ENCODE results near the gene KIT.

KIT gene

DNA sequence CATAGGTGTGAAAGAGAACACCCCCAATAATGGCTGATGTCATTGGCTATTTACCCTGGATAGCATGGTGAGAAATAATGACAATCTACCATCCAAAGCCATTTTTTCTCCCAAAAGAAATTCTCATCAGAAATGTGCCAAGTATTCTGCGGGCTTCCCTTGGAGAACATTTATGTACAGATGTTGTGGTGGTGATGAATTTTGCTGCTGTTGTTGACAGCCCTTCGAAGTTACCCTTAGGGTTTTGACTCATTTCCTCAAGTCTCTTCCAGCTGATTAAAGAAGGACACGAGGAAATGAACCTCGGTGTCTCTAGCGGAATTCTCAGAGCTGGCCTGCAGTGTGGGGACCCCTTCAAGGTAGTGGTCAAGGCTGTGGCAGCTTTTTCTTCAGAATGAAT lies 3.4 kb downstream of the KIT start:
- no peak for DNase-seq

DNA sequence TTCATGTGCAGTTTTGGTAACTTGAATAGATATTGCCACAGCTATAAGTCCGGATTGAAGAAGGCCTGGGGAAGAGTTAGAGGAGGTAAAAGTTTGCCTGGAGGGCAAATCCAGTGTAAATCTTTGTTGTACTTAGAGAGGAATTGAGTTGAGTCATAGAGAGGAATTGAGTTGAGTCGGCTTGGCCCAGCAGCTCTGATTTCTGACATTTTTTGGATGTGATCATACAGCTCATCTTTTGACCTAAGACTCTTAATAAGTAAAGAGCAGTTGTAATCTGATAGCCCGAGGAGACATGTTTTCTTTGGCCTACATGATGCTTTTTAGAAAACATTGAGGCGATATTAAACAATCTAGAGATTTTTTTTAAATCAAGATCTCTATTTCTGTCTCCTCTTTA lies 3.9 kb downstream of the KIT start:
- no peak for DNase-seq

DNA sequence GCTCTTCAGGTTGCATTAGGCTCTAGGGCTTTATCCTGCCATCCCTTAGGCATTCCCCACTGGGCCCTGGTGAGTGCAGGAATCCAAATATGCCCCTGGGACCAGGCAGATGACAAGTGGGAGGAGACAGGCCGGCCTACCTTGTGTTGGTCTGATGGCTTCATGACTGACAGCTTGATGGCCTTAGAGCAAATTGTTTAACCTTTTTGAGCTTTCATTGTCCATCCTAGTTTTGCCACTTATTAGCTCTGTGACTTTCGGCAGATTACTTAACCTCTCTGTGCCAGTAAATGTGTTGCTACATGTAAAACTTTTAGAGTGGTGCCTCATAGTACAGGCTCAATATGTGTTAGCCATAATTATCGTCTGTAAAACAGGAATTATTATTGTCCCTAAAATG lies 4.4 kb downstream of the KIT start:
- no peak for DNase-seq

DNA sequence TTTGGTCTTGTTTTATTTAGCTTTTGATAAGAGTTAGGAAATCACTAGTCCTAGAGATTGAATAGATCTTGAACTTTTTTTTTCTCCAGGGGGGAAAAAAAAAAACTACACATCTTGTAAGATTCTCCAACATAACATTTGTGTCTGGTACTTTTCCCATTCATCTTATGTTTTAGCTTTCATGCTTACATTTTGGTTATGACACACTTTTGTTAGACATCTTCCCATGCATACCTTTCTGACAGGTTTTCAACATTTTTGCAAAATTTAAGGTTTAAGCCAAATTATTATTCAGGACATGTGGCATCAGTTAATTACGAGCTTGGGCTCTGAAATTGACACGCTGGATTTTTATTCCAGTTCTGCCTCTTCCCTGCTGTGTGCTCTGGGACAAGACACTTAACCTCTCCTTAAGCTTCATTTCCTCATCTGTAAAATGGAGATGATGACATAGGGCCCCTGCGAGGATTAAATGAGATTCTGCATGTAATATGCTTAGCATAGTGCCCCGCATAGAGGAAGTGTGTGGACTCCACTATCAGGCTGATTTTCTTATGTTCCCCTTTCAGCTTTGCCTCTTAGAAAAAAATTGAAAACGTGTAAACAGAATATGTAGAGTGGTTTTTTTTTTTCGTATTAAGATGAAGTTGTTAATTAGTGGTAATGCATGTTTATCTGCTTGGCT lies 5.3 kb downstream of the KIT start:
- no peak for DNase-seq

DNA sequence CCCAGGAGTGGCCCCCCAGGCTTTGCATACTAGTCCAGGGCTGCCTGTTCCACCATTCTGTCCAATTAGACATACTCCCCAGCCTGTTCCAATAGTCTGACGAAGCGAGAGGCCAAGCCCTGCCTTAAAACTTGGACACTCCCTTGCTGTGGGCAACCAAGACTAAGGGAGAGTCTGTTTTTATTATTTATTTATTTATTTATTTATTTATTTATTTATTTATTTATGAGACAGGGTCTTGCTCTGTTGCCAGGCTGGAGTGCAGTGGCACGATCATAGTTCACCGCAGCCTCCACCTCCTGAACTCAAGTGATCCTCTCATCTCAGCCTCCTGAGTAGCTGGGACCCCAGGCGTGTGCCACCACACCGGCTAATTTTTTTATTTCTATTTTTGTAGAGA lies 6.6 kb downstream of the KIT start:
- no peak for DNase-seq

DNA sequence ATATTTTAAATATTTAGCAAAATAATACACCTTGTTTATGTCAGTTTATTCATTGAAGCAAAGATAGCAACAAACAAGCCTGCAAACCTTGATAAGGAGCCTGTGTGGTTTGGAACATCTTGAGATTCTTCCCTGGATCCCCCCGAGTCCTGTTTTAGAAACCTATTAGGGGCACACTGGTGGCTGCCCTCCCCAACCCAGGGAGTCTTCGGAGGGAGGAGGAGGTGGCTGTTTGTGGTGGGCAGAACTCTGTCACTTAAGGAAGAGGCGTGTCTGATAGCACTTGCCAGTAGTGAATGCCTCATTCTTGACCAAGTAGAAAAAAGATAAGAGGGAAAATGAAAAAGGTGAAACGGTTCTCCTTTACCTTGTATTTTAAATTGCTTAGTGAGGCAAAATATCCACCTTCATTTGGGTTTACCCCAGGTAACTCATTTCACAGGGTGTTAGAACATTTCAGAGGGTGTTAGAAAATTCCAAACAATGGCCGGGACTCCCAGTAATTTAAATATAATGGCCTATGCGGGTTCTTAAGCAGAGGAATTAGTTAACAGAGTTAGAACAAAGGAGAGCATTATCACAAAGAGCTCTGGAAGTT lies 10.4 kb downstream of the KIT start:
- DNase-seq = no peak

DNA sequence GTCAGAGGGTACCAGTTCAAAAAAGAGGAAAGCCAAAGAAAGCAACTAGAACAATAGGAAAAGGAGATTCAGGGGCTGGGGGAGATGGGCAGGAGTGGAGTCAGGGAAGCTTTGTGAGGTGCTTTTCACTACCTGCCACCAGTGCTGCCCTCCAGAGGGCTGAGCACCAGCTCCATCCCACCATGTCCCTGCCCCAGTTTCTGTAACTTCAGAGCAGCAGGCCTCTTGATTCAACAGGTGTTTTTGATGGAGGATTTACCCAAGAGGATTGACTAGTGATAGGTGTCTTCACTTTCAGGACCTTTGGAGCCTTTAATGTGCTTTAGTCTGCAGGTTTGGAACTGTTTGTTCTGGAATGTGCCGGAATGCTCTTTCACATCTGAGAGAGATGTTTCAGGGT lies 12.1 kb downstream of the KIT start:
- DNase-seq = no peak

DNA sequence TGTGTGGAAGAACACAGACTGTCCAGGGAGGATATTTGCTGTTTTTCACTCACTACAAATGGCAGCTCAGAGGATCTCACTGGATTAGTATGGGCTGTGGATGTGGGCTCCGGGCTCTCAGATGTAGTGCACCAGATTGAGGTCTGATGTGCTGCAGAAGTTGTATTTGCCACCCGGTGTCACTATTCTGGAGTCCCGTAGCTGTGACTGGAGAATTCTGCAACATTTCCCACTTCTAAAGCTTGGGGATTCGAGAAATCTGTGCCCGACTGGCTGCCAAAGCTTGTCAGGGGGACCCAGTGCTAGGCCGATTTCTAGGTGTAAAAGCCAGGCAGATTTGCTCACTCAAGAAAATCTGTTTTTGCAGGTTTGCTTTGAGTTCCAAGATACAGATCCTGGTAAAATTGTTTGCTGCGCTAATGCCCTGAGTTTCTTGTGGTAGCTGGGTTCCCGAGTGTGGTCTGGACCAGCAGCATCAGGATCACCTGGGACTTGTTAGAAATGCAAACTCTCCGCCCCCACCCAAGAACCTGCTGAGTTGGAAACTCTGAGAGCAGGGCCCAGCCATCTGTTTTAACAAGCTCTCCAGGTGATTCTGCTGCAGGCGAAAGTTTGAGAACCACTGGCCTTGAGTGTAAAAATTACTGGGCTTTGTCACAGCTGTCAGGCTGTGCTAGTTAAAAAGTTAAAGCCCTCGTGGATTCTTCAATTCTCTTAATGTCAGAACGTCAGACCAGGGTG lies 18.1 kb downstream of the KIT start:
- no peak for DNase-seq

DNA sequence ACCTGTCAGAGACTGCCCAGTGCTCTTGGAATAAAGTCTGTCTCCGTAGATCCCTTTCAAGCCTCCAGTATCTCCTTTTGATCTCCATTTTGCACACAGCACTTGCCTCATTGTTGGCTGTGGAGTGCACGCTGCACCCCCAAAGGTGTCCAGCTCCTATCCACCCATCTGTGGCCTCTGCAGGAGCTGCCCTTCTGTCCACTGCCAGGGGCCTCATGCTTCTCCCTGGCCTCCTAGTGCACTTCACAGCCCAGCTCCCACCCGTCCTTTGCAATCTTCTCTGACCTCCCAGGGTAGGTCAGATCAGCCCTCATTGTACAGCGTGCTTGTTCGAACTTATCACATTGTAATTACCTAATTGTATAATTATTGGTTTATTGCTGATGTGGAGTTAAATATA lies 18.9 kb downstream of the KIT start:
- DNase-seq = no peak

DNA sequence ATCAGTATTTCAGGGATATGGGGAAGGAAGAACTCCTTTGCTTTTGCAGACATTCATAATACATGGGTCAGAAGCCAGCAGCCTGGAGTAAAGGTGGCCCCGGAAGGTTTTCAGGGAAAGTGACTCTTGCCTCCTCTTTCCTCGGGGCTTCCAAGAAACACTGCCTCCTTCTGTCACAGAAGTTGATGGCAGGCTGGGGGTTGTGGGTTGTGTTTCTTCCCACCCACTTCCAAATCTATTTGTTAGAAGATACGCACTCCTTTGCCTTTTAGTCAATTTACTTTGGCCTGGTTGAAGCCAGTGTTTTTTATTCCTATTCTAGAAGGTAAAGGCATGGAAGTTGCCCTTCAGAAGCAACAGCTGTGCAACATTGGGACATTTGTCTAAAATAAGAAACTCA lies 19.7 kb downstream of the KIT start:
- no peak for DNase-seq

DNA sequence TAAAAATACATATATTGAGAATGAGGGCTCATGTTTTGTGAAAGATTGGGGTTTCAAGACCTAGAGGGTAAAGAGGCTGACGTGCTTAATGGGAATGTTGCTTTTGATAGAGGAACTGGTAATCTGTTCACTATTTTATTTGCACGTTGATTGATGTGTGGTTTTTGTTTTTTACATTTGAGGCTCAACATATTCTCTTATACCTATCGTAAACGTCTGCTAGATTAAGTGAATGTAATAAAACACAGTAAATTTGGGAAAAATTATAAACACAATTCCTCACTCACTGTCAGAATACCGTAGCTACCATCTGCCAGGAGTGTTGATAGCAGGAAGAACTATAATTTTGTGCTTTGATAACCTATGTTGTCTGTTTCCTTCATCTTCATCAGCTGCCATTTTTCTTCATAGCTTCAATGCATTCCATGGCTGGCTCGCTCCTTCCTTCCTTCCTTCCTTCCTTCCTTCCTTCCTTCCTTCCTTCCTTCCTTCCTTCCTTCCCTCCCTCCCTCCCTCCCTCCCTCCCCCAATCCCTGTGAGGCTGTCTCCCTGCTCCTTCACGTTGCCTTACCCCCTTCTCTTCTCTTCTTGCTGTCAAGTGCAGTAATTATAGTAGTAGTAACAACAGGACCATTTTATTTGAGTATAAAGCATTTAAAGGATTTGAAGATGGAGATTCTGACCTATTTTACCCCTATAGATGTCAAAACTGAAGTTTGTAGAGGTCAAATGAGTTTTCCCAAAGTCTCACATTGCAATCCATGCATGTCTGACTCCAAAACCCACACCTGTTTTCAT lies 20.3 kb downstream of the KIT start:
- DNase-seq = no peak

DNA sequence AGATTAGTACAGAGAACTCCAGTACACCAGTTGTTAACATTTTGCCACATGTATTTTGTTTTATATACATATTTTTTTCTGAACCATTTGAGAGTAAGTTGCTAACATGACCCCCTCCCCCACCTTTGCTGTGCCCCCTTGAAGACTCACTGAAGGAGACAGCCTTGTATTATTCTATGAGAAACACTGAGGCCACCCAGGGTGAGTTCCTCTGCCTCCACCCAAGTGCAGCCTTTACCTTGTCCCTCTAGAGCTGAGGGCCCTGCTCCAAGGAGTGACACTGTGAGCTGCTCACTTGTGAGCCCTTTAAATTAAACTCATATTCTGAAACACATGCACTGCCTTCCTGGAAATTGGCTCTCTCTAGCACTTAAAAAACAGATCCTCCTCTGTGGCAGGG lies 21.1 kb downstream of the KIT start:
- no peak for DNase-seq

DNA sequence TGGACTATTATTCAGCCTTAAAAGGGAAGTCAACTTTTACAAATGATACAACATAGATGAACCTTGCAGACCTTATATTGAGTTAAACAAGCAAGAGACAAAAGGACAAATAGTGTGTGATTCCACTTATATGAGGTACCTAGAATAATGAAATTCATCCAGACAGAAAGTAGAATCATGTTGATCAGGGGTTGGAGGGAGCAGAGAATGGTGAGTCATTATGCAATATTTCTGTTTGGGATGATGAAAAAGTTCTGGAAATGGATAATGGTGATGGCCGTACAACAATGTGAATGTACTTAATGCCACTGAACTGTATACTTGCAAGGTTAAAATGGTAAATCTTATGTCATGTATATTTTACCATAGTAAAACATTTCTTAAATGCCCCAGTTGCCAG lies 22.1 kb downstream of the KIT start:
- no peak for DNase-seq

DNA sequence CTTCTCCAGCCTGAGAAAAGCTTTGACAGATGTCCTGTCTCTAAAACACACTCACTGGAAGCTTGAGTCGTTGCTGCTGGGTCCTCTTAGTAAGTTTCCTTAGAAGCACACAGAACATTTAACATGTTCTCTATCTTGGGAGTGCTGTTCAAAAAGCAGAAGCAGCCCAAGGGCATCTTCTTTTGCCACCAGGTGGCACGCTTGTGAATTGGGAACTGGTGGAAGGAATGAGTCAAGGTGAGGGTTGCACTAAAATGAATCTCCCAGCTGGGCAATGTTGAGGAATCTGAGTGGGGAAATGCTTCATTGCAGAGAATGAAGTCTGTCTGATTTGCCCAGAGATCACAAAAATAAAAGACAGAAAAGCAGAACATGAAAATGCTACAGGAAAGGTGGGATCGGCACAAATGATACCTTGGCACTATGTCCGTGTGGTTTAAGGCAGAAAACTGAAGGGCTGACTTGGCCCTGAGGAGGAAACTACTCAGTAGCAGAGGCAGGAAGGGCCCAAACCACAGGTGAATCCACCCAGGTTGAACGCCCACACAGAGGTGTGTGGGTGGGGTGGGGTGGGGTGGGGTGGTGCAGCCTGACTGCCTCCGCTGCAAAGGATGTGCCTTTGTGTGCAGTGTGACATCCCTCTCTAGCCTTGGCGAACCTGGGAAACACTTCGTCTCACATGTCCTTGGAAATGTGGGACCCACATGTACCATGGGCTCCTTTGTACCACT lies 26.0 kb downstream of the KIT start:
- DNase-seq = no peak

DNA sequence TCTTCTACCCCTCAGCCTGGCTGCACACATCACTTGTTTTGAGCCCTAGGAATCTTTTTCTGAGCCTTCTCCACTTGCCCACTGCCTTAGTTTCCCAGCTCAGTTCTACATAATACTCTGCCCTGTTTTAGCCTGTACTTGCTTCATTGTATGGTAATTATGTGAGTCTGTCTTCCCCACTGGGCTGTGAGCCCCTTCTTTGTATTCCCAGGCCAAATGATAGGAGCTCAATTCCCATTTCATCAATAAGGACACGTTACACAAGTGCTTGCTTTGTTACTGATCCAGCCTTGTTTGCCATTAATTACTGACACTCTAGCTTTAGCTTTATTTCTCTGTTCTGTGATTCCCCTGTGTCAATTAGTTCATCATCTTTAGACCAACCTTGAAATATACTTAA lies 28.1 kb downstream of the KIT start:
- no peak for DNase-seq

DNA sequence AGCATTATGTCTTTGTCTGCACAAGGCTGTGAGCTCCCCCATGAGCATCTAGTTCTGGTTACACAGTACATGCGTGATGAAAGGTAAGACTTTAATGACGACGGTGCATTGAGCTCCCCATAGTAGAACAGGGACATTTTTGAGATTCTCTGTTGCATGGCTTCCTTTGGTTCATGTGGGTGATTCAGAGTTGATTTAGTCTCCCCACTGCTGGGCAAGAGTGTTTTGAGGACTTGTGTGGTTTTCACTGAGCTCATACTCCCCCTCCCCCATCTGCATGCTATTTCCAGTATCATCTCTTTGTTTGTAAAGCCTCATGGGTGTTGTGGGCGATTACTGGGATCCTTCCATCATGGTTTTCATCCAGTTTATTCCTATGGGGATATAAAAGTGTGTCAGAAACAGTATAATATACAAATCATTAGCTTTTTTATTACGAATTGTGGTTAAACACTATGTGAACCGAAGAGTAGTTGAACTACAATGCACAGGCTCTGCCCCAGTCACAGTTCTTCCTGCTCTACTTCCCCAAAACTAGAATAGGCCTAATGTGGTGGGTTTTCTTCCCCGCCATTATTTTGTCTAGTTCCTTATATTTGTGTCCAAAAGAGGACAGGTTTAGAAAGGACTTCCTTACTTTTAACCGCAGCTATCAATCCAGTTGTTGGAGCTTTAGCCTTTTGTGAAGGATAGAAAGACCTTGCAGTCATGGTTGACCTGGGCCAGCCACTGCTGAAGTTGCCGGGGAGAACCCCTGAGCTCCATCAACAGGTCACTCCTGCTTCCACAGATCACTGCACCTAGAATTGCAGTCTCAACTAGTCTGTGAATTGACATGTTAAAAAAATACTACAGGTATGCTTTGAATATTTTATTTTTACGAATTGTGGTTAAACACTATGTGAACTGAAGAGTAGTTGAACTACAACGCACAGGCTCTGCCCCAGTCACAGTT lies 30.4 kb downstream of the KIT start:
- DNase-seq = no peak

DNA sequence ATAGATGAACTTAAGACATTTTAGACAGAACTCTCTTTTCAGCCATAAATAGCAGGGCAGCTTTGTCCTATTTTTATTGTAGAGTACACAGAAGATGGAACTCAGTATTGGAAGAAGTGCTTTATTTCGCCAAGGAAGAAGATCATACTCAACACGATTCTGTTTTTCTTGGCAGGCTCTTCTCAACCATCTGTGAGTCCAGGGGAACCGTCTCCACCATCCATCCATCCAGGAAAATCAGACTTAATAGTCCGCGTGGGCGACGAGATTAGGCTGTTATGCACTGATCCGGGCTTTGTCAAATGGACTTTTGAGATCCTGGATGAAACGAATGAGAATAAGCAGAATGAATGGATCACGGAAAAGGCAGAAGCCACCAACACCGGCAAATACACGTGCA lies 37.6 kb downstream of the KIT start:
- no peak for DNase-seq

DNA sequence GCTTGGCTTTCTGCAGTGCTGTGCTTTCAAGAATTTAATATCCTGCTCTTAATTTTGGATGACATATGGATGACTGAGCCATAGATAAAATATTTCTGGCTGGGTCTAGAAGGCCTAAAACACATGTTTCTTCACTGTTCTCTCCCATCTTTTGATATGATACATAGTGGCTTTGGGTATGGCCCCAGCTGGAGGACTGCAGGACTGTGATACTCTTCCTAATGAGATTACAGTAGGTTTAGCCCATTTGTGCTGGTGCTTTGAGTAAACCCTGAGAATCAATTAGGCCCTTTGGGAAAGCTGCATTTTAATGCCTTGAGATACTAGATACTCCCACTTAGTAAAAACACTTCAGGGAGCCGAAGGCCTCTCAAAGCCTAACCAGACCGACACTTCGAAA lies 38.0 kb downstream of the KIT start:
- DNase-seq = no peak

DNA sequence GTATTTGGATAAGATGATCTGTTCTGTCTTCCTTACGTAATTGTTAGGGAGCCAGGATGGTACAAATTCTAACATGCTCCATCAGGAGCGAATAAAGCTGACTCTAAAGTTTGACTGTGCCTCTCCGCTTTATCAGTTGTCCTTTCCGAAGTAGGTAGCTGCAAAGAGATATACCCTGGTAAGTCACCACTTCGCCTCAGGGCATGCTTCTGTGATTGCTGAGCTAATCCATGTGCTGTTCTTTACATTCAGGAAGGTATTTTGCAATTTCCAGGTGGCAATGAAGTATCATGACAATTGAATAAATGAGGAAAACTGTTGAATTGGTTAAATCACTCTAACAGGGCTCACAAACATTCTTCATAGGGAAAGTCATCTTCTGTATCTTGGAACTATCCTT lies 38.9 kb downstream of the KIT start:
- no peak for DNase-seq

DNA sequence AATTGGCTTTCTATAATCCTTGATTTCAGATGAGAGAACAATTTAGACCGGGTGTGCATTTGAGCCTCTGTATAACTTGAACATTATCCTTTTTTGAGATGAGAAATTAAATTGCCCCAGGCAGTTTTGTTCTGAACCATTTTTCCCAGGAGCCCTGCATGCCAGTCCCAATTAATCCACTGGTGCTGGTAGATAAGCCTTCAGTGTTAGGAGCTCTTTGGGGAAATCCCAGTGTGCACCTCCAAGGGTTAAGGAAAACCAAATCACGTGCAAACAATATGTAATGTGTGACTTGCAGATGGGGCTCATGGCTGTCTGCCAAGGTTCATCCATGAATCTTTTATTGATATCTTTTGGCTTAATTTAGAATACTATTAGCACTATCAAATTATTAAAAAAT lies 43.2 kb downstream of the KIT start:
- no peak for DNase-seq

DNA sequence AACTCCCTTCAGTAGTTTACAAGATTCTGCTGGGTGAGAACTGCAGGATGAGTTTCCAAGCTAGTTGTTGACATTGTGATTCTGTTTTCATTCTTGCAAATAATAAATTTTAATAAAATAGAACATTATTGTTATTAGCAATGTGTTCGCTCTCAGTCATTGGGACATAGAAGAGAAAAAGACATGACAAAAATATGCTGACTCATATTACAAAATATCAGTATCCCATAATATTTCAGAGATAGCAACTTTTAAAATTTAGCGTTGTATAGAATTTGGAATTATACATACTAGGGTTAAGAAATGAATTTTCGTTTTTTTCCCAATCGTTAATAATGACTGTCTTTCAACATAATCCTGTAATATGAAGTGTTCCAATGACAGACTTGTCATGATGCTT lies 45.4 kb downstream of the KIT start:
- DNase-seq = no peak

DNA sequence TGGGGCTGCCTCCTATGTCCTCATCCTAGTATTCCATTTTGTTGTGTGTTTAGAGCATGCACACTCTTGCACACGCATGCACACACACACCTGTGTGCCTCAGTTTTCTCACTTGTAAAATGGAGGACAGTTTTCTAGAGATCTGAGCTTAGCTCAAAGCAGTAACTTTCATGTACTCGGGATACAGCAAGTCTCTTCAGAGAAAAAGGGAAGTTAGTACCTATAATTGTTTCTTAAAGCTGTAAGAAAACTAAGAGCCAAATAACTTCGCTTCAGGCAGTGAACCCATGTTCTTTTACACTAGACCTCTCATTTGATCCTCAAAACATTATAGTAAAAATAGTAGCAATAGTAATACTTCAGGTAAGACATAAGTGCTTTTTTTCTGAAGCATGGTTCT lies 49.6 kb downstream of the KIT start:
- DNase-seq = no peak
